Stimulated activated CD8-positive, alpha-beta memory T cell treated with anti-CD3 and anti-CD28 coated beads, Interleukin-15, amount 100 ng/mL, for 24 hours (primary cell): ENCODE measurements around the gene ZNF516.

Source experiments
- DNase-seq: peaks from one replicate; pipeline ENCODE4 v3.0.0-alpha.2; 2020; ENCODE audit warnings: low read depth

The ZNF516 gene

GRCh38 chr18:76343938-76344569 is 151.0 kb downstream of the ZNF516 start:
- DNase-seq: no peak

GRCh38 chr18:76340410-76340809 is 154.6 kb downstream of the ZNF516 start:
- DNase-seq: no peak

GRCh38 chr18:76339246-76339620 is 155.8 kb downstream of the ZNF516 start:
- no peak for DNase-seq

- DNase-seq: no peak
Measured at GRCh38 chr18:76338619-76339245, 156.3 kb downstream of the ZNF516 start.

- DNase-seq: no peak
Measured at GRCh38 chr18:76338088-76338487, 157.0 kb downstream of the ZNF516 start.

- DNase-seq: no peak
Measured at GRCh38 chr18:76335859-76336640, 159.0 kb downstream of the ZNF516 start.

- no peak for DNase-seq
Measured at GRCh38 chr18:76328140-76328539, 166.9 kb downstream of the ZNF516 start.

GRCh38 chr18:76323891-76324290 is 171.2 kb downstream of the ZNF516 start:
- DNase-seq: no peak

- DNase-seq: no peak
Measured at GRCh38 chr18:76322686-76323085, 172.4 kb downstream of the ZNF516 start.

- DNase-seq: no peak
Measured at GRCh38 chr18:76319366-76319765, 175.7 kb downstream of the ZNF516 start.

- no peak for DNase-seq
Measured at GRCh38 chr18:76318607-76319006, 176.4 kb downstream of the ZNF516 start.

- DNase-seq: no peak
Measured at GRCh38 chr18:76317136-76317535, 177.9 kb downstream of the ZNF516 start.

GRCh38 chr18:76315722-76316230 is 179.3 kb downstream of the ZNF516 start:
- DNase-seq: no peak

- no peak for DNase-seq
Measured at GRCh38 chr18:76314496-76314895, 180.5 kb downstream of the ZNF516 start.

GRCh38 chr18:76314015-76314414 is 181.0 kb downstream of the ZNF516 start:
- DNase-seq: no peak
